ENCODE results near the gene ACTL8.

Gene ACTL8

GRCh38 chr1:17723684-17724083 is 31.4 kb upstream of the ACTL8 start:
- Histone ChIP-seq H3K27ac (ENCODE audit: low read depth, low read length) (no peak overlapping the region), H3K4me3 (ENCODE audit: low read depth, low read length) (no peak overlapping the region), H3K4me1 (ENCODE audit: control insufficient read depth, insufficient read depth, low read length) (no peaks in the 10 kb centered on the region), H3K9me3 (ENCODE audit: control insufficient read depth, insufficient read depth, low read depth, low read length) (no peaks in the 10 kb centered on the region), H3K9ac (ENCODE audit: low read length) (no peak overlapping the region), H3K36me3 (ENCODE audit: control insufficient read depth, insufficient read depth, low read length) (no peaks in the 10 kb centered on the region), H3K27me3 (ENCODE audit: control insufficient read depth, insufficient read depth, low read length) (no peaks in the 10 kb centered on the region; the same call in 1 of the 2 replicates)

DNA sequence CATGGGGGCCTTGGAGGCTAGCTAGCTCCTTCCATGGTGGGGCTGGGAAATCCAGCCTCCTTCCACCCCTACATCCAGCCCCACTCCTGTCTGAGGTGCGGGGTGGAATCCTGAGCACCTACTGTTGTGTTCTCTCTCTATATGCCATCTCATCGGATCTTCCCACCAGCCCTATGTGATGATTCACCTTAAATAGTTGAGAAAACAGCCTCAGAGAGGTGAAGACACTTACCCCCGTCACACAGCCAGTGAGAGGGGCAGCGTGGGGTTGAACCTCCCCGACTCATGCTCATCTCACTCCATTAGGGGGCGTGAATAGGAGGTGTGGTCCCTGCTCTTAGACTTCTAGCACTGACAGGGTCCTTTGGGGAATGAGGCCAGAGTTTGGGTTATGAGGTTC is 31.0 kb upstream of the ACTL8 start:
- H3K4me1 ChIP-seq (ENCODE audit: control insufficient read depth, insufficient read depth, low read length): no peaks in the 10 kb centered on the region

GRCh38 chr1:17725084-17725719 is 29.9 kb upstream of the ACTL8 start:
- Histone ChIP-seq H3K9me3 (ENCODE audit: control insufficient read depth, insufficient read depth, low read depth, low read length) (no peaks in the 10 kb centered on the region), H3K4me1 (ENCODE audit: control insufficient read depth, insufficient read depth, low read length) (no peaks in the 10 kb centered on the region), H3K27ac (ENCODE audit: low read depth, low read length) (no peak overlapping the region), H3K27me3 (ENCODE audit: control insufficient read depth, insufficient read depth, low read length) (no peaks in the 10 kb centered on the region; the same call in 1 of the 2 replicates), H3K36me3 (ENCODE audit: control insufficient read depth, insufficient read depth, low read length) (no peaks in the 10 kb centered on the region), H3K4me3 (ENCODE audit: low read depth, low read length) (no peak overlapping the region), H3K9ac (ENCODE audit: low read length) (no peak overlapping the region)

More for the DNA sequence above, 31.0 kb upstream of the ACTL8 start:
- Histone ChIP-seq H3K9me3 (ENCODE audit: control insufficient read depth, insufficient read depth, low read depth, low read length) (no peaks in the 10 kb centered on the region), H3K4me3 (ENCODE audit: low read depth, low read length) (no peak overlapping the region), H3K36me3 (ENCODE audit: control insufficient read depth, insufficient read depth, low read length) (no peaks in the 10 kb centered on the region), H3K27me3 (ENCODE audit: control insufficient read depth, insufficient read depth, low read length) (no peaks in the 10 kb centered on the region; the same call in 1 of the 2 replicates), H3K27ac (ENCODE audit: low read depth, low read length) (no peak overlapping the region), H3K9ac (ENCODE audit: low read length) (no peak overlapping the region)

- no peak overlapping the region for H3K4me3 ChIP-seq (ENCODE audit: low read depth, low read length)
- no peaks in the 10 kb centered on the region for H3K9me3 ChIP-seq (ENCODE audit: control insufficient read depth, insufficient read depth, low read depth, low read length)
- H3K36me3 ChIP-seq (ENCODE audit: control insufficient read depth, insufficient read depth, low read length): no peaks in the 10 kb centered on the region
- H3K4me1 ChIP-seq (ENCODE audit: control insufficient read depth, insufficient read depth, low read length): no peaks in the 10 kb centered on the region
- H3K27me3 ChIP-seq (ENCODE audit: control insufficient read depth, insufficient read depth, low read length): no peaks in the 10 kb centered on the region; the same call in 1 of the 2 replicates
- H3K9ac ChIP-seq (ENCODE audit: low read length): no peak overlapping the region
- no peak overlapping the region for H3K27ac ChIP-seq (ENCODE audit: low read depth, low read length)
Measured at GRCh38 chr1:17725811-17726582, 29.1 kb upstream of the ACTL8 start.

DNA sequence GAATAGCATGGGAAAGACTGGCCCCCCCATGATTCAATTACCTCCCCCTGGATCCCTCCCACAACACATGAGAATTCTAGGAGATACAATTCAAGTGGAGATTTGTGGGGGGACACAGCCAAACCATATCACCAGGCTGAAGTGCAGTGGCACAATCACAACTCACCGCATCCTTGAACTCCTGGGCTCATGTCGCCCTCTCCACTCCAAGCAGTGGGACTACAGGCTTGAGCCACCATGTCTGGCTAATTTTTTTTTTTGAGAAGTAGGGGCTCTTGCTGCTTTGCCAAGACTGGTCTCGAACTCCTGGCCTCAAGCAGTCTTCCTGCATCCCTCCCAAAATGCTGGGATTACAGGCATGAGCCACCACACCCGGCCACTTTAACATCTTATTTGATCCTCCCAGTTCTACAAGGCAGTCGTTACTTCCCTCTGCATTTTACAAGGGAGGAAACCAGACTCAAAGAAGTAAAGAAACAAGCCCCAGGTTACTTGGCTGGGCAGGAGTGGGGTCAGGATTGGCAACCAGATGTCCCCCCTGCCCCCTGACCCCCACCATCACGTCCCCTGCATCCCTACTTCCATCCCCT is 26.9 kb upstream of the ACTL8 start:
- H3K36me3 ChIP-seq (ENCODE audit: control insufficient read depth, insufficient read depth, low read length): no peaks in the 10 kb centered on the region
- no peak overlapping the region for H3K9ac ChIP-seq (ENCODE audit: low read length)

DNA sequence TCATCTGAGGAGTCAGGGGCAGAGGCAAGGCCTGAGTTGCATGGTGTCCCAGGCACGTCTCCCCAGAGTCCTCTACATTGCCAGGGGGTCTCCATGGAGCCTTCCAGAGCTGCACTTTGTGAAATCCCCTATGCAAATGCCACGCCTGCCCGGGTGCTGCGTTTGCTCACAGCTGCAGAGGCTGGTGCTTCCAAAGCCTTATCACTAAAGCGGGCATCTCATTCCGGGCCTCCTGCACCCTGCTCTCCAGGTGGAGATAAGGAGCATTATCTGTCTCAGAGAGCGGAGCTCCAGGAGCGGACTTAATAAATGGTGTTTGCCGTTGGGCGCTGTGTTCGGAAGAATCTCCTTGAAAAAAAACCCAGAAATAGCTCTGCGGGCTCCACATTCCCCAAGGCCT is 25.9 kb upstream of the ACTL8 start:
- Histone ChIP-seq H3K9ac (ENCODE audit: low read length) (no peak overlapping the region), H3K27me3 (ENCODE audit: control insufficient read depth, insufficient read depth, low read length) (no peaks in the 10 kb centered on the region), H3K9me3 (ENCODE audit: control insufficient read depth, insufficient read depth, low read depth, low read length) (no peaks in the 10 kb centered on the region), H3K27ac (ENCODE audit: low read depth, low read length) (no peak overlapping the region), H3K4me1 (ENCODE audit: control insufficient read depth, insufficient read depth, low read length) (no peaks in the 10 kb centered on the region), H3K36me3 (ENCODE audit: control insufficient read depth, insufficient read depth, low read length) (no peaks in the 10 kb centered on the region), H3K4me3 (ENCODE audit: low read depth, low read length) (no peak overlapping the region)

More for the DNA sequence above, 26.9 kb upstream of the ACTL8 start:
- Histone ChIP-seq H3K4me3 (ENCODE audit: low read depth, low read length) (no peak overlapping the region), H3K27me3 (ENCODE audit: control insufficient read depth, insufficient read depth, low read length) (no peaks in the 10 kb centered on the region), H3K9me3 (ENCODE audit: control insufficient read depth, insufficient read depth, low read depth, low read length) (no peaks in the 10 kb centered on the region), H3K4me1 (ENCODE audit: control insufficient read depth, insufficient read depth, low read length) (no peaks in the 10 kb centered on the region), H3K27ac (ENCODE audit: low read depth, low read length) (no peak overlapping the region)

- Histone ChIP-seq H3K9me3 (ENCODE audit: control insufficient read depth, insufficient read depth, low read depth, low read length) (no peaks in the 10 kb centered on the region), H3K4me1 (ENCODE audit: control insufficient read depth, insufficient read depth, low read length) (no peaks in the 10 kb centered on the region), H3K27me3 (ENCODE audit: control insufficient read depth, insufficient read depth, low read length) (no peaks in the 10 kb centered on the region)
Measured at GRCh38 chr1:17729909-17730308, 25.2 kb upstream of the ACTL8 start.

GRCh38 chr1:17731460-17731859 is 23.7 kb upstream of the ACTL8 start:
- Histone ChIP-seq H3K9me3 (ENCODE audit: control insufficient read depth, insufficient read depth, low read depth, low read length) (no peaks in the 10 kb centered on the region), H3K36me3 (ENCODE audit: control insufficient read depth, insufficient read depth, low read length) (no peaks in the 10 kb centered on the region), H3K27ac (ENCODE audit: low read depth, low read length) (no peak overlapping the region), H3K27me3 (ENCODE audit: control insufficient read depth, insufficient read depth, low read length) (no peaks in the 10 kb centered on the region), H3K9ac (ENCODE audit: low read length) (no peak overlapping the region), H3K4me3 (ENCODE audit: low read depth, low read length) (no peak overlapping the region), H3K4me1 (ENCODE audit: control insufficient read depth, insufficient read depth, low read length) (peaks cover 2% of the 10 kb centered on the region; the same call in 1 of the 2 replicates)

More at GRCh38 chr1:17729909-17730308, 25.2 kb upstream of the ACTL8 start:
- no peak overlapping the region for H3K4me3 ChIP-seq (ENCODE audit: low read depth, low read length)
- H3K36me3 ChIP-seq (ENCODE audit: control insufficient read depth, insufficient read depth, low read length): no peaks in the 10 kb centered on the region
- no peak overlapping the region for H3K27ac ChIP-seq (ENCODE audit: low read depth, low read length)
- H3K9ac ChIP-seq (ENCODE audit: low read length): no peak overlapping the region

DNA sequence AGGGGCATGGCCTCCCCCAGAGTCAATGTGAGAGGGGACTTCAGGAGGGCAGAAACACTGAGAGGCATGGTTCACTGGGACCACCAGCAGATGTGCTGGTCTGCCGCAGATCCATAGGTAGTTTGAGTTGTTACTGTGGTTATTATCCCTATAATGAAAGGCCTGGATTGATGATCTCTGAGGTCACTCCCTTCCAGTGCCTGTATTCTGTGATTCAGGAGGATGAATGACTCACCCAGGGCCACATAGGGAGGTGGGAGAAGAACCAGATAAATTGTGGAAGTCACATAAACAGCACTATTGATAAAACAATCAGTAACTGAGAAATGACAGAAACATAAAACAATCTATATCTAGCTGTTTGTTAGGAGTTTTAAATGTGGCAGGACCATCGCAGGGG is 22.7 kb upstream of the ACTL8 start:
- peaks cover 7% of the 10 kb centered on the region; the same call in 1 of the 2 replicates for H3K4me1 ChIP-seq (ENCODE audit: control insufficient read depth, insufficient read depth, low read length)

GRCh38 chr1:17733661-17734060 is 21.5 kb upstream of the ACTL8 start:
- peaks cover 7% of the 10 kb centered on the region; the same call in 1 of the 2 replicates for H3K4me1 ChIP-seq (ENCODE audit: control insufficient read depth, insufficient read depth, low read length)
- no peaks in the 10 kb centered on the region for H3K9me3 ChIP-seq (ENCODE audit: control insufficient read depth, insufficient read depth, low read depth, low read length)
- no peaks in the 10 kb centered on the region for H3K36me3 ChIP-seq (ENCODE audit: control insufficient read depth, insufficient read depth, low read length)
- H3K27me3 ChIP-seq (ENCODE audit: control insufficient read depth, insufficient read depth, low read length): no peaks in the 10 kb centered on the region
- H3K9ac ChIP-seq (ENCODE audit: low read length): no peak overlapping the region
- H3K27ac ChIP-seq (ENCODE audit: low read depth, low read length): no peak overlapping the region
- H3K4me3 ChIP-seq (ENCODE audit: low read depth, low read length): no peak overlapping the region

More for the DNA sequence above, 22.7 kb upstream of the ACTL8 start:
- H3K9me3 ChIP-seq (ENCODE audit: control insufficient read depth, insufficient read depth, low read depth, low read length): no peaks in the 10 kb centered on the region
- no peaks in the 10 kb centered on the region for H3K27me3 ChIP-seq (ENCODE audit: control insufficient read depth, insufficient read depth, low read length)
- H3K27ac ChIP-seq (ENCODE audit: low read depth, low read length): no peak overlapping the region
- no peak overlapping the region for H3K9ac ChIP-seq (ENCODE audit: low read length)
- no peaks in the 10 kb centered on the region for H3K36me3 ChIP-seq (ENCODE audit: control insufficient read depth, insufficient read depth, low read length)
- no peak overlapping the region for H3K4me3 ChIP-seq (ENCODE audit: low read depth, low read length)

- Histone ChIP-seq H3K27me3 (ENCODE audit: control insufficient read depth, insufficient read depth, low read length) (no peaks in the 10 kb centered on the region), H3K9ac (ENCODE audit: low read length) (no peak overlapping the region), H3K4me3 (ENCODE audit: low read depth, low read length) (no peak overlapping the region), H3K27ac (ENCODE audit: low read depth, low read length) (no peak overlapping the region), H3K9me3 (ENCODE audit: control insufficient read depth, insufficient read depth, low read depth, low read length) (no peaks in the 10 kb centered on the region), H3K36me3 (ENCODE audit: control insufficient read depth, insufficient read depth, low read length) (no peaks in the 10 kb centered on the region), H3K4me1 (ENCODE audit: control insufficient read depth, insufficient read depth, low read length) (peaks cover 11% of the 10 kb centered on the region; the same call in 1 of the 2 replicates)
Measured at GRCh38 chr1:17734609-17735008, 20.5 kb upstream of the ACTL8 start.

All from HUES6 (cell line).